ENCODE results near the gene GOPC.
"Not testable (repeated sequence)": the region's sequence is repeated elsewhere in the genome, so short reads cannot be mapped to it uniquely, and the experiment has no call there.

The GOPC gene
- total RNA-seq, result 71.9 to 73.3 reads per million in 2 experiments

DNA sequence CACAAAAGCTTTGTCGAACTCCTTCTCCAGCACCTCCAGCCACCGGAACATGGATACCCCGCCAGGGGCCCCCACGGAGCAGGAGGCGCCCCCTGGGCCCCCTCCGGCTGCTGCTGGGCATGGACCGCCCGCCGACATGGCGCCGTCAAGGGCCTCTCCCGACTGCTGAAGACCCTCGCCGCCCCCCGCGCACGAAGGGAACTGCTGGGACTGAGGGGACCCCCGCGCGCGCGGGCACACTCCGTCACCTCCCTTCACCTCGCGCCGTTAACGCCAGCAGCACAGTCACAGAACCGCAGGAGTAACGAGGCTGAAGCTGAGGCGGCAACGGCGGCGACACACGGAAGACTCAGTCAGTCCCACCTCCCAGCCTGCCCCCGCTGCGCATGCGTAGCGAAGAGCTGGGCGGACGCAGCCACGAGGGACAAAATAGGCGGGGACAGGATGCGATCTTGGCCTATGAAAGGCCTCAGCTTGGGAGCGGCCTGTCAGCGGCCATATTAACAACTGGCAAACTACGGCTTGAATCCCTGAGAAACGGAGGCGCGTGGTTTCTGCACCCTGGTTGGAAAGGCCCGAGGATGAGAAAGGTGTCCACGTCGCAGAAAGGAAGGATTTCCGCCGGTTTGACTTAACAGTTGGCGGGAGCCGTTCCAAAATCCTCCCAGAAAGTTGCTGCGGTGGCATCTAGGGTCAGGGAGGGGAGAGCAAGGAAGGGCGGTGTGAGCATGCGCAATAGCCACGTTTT is at the start of gene GOPC:
TSS of gene GOPC (minus strand) at position 361 of the 748 bp plus-strand sequence. CDS start at position 138, 223 bp downstream.
- peak; percentile 92 for DNase-seq (ENCODE audit: low read depth)

DNA sequence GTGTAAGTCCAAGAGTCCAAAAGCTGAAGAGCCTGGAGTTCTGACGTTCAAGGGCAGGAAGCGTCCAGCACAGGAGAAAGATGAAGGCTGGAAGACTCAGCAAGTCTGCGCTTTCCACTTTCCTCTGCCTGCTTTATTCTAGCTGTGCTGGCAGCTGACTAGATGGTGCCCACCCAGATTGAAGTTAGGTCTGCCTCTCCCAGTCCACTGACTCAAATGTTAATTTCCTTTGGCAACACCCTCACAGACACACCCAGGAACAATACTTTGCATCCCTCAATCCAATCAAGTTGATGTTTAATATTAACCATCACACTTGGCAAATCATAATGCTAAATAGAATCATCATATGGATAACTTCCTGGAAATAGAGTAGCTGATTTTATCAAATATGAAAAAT is 49.7 kb upstream of the GOPC start:
- not testable (repeated sequence) for DNase-seq (ENCODE audit: low read depth)

DNA sequence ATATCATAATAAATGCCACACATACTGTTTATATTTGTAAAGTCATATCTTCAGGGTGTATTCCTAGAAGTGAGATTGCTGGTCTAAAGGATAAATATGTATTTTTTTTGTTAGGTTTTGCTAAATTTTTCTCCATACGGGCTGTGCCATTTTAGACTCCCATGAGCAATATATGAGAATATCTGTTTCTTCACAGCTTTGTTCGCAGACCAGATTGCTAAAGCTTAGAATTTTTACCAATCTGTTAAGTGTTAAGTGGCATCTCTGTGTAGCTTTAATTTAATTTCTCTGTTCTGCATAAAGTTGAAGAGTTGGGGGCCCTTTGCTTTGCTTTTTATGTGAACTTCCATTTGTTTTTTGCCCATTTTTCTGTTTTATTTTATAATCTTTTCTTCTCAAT is 40.7 kb upstream of the GOPC start:
- no peak for DNase-seq (ENCODE audit: low read depth)

DNA sequence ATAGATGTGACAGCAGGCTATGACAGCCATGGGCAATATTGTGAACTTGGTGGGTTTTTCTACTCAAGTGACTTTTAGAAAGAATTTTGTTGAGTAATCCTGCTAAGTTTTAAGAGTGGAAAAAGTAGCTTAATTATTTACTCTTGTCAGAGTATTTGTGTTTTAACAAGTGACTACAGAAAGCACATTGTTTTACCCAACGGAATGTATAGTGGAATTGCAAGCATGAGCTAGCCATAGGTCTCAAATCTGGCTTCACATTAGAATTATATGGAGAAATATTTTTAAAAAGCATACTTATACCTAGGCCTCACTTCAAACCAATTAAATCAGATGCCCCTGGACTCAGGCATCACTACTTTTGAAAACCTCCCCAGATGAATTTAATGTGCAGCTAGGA is 35.5 kb upstream of the GOPC start:
- DNase-seq (ENCODE audit: low read depth), result no peak

DNA sequence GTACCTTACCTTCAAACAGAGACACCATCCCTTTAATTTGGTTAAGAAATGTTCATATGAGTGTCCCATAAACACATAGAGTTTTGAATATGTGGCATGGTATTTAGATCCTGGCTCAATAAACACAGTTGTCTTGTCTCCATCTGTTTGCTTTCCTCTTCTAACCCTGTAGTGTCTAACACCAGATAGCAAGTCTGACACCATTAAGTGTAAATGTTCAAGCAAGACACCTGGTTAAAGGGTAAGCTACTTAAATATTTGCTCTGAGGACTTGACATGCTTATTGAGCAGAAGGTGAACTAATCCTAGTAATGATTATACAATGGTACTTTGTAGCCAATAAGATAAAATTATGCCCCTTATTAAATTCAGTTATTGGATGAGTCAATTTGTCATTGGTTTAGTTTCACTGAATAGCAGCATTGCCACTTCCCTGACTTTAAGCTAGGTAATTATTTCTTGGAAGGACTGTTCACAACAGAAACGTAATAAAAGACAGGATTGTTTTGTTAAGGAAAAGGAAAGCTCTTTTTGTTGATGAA is 26.9 kb upstream of the GOPC start:
- DNase-seq (ENCODE audit: low read depth), result no peak

DNA sequence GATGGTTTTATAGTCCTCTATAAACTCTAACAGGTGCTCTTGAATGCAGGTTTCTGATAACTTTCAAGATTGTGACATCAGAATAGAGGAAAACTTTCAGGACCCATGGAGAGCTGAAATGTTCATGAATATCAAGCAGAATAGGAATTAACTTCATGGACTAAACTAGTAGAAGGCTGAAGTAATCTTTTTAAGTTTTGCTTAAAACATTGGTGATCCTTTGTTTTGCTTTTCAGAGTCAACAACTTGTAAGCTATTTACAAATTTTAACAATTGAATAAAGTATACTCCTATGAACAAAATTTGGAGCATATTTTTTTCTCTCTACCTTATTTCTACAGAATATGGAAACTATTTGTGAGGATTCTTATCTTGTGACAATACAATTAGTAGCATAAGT is 25.2 kb upstream of the GOPC start:
- no peak for DNase-seq (ENCODE audit: low read depth)

DNA sequence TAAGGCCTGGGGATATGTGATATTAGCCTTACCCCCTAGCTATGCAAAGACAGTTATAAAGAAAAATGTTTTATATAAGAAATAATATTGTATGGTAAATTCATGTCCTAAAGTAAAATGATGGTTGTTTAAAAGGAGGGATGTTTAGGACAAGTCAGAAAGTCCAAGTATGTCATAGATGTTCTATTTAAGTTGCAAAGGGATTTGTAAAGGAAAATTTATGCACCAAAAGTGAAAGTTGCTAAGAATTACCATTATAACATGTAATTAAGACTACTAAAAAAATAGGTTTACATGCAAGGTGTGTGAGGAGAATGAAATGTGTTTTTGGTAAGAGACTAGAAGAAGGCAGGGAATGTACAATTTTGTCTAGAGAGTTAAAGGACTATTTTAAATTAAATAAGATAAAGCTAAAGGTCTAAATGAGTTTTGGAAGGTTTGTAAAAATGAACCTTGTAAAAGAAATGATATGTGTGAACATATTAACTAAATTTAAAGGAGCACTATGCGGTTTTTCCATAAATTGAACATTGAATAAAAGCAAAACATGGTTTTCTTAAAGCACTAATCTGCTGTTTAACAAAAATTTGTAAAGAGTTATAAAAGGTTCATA is 22.7 kb upstream of the GOPC start:
- no peak for DNase-seq (ENCODE audit: low read depth)

DNA sequence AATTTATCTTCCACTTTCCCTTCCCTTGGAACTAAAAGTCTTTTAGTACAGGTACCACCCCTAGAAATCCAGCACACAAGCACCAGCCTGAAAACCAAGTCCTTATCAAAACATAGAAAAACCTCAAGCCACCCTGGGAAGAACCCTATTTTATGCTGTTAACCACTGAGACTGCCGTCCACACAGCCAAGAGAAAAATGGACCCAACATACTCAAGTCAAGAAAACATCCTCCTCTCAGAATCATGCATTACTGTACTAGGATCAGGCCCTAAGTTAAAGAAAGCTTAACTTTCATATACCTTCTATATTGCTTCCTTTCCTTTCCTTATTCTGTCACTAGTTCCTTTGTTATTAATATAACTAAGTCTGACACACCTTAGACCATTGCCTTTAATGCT is 16.9 kb upstream of the GOPC start:
- DNase-seq (ENCODE audit: low read depth), result no peak

DNA sequence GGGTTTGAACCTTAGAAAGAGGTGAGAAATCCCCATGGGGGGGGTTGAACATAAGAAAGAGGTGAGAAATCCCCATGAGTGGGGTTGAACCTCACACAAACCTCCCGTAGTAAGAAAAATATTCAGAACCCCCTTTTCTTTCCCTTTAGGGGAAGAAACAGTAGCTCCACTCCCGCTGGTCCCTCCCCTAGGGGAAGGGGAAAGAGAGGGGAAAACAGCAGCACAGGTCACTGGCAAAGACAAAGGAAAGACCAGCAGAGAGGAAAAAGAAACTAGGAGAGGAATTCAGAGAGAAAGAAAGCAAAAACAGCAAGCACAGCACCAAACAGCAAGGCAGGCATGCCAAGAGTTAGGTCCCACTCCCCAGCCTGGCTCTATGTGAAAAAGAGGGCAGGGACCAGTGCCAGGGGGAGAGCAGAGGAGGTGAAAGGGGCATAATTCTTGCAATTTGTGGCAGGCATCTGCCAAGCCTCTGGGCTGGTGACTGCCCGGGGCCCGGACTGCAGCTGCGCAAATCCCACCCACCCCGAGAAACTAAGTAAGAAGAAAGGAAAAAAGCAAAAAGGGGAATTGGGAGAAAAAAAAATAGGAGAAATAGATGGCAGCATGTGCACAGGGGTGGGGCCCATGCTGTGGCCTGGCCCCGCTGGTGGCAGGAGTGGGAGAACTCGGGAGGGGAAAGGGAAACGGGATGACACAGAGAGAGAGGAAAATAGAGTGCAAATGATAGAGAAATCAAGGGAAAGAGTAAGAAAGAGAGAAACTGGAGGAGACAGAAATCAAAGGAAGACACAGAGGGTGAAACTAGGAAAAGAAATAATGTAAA is 15.1 kb upstream of the GOPC start:
- DNase-seq (ENCODE audit: low read depth), result no peak

DNA sequence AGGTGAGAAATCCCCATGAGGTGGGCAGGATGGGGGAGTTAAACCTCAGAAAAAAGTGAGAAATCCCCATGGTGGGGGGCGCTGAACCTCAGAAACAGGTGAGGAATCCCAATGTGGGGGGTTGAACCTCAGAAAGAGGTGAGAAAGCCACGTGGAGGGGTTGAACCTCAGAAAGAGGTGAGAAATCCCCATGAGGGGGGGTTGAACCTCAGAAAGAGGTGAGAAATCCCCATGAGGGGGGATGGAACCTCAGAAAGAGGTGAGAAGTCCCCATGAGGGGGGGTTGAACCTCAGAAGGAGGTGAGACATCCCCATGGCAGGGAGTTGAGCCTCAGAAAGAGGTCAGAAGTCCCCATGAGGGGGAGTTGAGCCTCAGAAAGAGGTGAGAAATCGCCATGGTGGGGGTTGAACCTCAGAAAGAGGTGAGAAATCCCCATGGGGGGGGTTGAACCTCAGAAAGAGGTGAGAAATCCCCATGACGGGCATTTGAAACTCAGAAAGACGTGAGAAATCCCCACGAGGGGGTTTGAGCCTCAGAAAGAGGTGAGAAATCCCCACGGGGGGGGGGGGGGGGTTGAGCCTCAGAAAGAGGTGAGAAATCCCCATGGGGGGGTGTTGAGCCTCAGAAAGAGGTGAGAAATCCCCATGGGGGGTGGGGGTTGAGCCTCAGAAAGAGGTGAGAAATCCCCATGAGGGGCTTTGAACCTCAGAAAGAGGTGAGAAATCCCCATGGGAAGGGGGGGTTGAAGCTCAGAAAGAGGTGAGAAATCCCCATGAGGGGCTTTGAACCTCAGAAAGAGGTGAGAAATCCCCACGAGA is 14.3 kb upstream of the GOPC start:
- no peak for DNase-seq (ENCODE audit: low read depth)

DNA sequence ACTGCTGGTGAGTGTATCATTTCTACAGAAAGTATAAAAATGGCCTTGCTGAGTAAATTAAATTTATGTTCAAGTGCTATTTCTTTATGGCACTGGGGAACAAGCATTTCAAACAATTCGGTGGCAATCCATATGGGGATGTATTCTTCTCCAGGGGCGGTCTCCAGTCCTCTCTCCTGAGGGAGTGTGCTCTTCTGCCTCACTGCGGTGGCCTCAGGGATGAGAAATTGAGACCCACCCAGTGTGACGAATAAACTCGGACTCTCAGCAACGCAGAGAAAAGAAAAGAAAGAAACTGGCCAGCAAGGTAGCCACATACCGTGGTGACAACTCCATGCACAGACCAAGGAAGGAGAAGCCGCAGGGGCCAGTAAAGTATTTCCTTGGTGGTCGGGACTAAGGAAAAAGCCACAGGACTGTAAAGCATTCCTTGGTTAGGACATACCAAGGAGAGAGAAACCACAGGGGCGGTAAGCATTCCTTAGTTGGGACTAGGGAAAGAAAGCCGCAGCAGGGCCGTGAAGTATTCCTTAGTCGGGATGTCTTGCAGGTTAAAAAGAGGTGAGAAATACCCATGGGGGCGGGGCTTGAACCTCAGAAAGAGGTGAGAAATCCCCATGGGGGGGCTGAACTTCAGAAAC is 13.6 kb upstream of the GOPC start:
- DNase-seq (ENCODE audit: low read depth), result no peak

DNA sequence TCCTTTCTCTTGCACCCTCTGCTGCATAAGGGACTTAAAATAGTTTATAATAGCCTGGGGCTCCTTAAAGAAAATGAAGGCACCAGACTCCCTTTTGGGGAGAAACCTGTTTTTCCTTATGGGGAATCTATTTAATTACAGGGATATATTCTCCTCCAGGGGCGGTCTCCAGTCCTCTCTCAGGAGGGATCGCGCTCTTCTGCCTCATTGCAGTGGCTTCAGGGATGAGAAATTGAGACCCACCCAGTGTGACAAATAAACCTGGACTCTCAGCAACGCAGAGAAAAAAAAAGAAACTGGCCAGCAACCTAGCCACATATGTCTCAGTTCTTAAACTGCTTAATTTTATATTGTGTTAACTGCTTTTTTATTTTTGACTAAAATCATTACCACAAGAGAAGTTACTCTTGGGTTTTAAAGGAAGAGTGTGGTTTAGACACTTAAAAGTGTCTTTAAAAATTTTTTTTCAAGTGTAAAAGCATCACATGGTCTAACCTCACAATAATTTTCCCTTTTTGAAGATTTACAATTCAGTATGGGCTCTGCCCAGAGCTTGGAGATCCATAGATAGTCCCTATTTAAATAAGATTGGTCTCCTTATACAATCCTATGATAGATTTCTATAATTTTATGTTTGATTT is 11.7 kb upstream of the GOPC start:
- DNase-seq (ENCODE audit: low read depth), result no peak

DNA sequence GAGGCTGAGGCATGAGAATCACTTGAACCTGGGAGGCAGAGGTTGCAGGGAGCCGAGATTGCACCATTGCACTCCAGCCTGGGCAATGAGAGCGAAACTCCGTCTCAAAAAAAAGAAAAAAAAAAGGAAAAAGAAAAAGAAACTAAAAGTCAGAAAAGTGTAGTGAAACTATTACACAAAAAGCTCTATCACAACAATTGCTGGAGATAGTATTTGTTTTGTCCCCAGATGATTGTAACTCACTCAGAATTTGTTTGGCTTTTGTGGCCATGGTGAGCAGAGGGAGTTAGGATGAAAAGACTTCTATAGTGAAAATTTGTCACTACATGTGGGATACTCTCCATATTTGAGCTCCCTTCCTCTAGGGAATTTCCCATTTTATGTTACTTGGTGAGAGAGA is 5.2 kb upstream of the GOPC start:
- DNase-seq (ENCODE audit: low read depth), result no peak

DNA sequence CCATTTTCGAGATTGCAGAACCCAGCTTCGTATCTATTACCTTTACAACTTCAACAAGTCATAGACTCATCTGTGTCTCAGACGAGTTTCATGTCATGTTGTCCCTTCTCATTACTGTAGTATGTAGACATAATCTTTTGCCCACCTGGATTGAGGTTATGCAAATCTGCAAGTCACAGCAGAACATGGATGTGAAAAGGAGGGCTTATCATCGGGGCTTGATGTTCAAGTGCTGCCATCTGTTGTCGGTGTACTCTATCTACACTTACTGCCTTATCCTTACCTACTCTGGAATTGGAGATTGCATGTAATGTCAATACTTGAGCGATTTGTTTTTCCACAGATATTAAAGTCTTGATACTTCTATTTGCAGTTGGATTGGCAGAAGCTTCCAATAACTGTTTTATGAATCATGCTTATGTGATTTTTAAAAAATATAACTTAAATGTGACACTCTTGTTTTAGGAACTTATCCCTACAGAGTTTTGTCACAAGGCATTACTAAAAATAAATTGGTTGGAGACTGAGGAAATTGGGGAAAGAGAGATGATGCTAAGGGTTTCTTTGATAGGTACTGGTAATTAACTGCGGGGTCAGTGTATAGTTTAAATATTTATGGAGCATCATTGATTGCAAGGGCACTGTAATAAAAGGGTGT is 3.0 kb upstream of the GOPC start:
- DNase-seq (ENCODE audit: low read depth), result peak; percentile 25

DNA sequence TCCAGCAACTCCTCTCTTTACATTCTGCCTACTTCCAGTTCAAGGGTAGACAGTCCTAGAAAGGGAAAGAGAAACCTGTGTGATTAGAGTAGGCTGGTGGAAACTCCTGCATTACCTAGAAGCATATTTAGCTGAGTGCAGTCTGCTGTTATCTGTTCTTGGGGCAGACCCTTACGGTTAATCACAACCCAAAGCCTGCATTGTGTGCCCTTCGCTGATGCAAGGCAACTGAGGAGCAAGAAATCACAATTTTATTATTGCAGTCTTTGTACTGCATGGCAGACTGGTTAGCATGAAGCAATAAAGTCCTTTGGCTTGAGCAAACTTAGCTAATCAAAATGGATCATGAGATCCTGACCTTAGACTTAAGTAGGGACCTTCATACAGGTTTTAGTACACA is 1.5 kb upstream of the GOPC start:
- no peak for DNase-seq (ENCODE audit: low read depth)

DNA sequence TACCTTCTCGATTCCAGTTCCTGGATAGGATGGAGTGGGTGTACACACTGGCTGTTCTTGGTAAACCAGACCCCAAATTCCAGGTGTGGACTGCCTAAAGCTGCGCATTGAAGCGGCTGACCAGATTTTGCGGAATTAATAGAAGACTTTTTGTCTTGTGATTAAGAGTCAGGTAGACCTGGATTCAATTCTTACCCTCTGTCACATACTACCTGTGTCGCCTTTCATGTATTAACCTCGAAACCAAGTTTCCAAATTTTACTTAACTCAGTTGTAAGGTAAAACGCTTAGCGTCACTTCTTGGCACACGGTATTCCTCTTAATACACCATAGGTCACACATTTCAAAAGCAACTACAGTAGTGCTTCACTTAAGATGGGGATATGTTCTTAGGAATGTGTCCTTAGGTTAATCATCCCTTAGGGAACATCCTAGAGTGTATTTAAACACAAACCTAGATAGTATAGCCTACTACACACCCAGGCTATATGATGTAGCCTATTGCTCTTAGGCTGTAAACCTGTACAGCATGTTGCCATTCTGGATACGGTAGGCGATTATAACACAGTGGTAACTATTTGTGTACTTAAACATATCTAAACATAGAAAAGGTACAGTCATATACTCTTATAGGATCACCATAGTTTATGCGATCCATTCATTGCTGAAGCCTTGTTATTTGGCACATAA is 733 bp upstream of the GOPC start:
- no peak for DNase-seq (ENCODE audit: low read depth)

DNA sequence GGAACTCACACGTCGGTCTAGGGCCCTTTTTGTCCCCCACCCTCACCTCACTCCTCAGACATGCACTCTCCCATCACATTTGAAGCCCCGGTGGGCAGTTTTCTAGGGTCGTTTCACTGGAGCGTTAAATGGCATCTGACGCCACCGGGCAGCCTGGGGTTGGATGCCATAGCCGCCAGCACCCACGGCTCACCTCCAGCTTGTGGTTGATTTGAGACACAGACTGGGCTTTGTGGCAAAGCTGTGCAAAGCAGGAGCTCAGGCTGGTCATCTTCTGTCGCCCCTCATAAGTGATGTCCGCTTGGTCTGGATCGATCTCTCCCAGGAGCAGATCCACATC is 530 bp downstream of the GOPC start:
- no peak for DNase-seq (ENCODE audit: low read depth)

DNA sequence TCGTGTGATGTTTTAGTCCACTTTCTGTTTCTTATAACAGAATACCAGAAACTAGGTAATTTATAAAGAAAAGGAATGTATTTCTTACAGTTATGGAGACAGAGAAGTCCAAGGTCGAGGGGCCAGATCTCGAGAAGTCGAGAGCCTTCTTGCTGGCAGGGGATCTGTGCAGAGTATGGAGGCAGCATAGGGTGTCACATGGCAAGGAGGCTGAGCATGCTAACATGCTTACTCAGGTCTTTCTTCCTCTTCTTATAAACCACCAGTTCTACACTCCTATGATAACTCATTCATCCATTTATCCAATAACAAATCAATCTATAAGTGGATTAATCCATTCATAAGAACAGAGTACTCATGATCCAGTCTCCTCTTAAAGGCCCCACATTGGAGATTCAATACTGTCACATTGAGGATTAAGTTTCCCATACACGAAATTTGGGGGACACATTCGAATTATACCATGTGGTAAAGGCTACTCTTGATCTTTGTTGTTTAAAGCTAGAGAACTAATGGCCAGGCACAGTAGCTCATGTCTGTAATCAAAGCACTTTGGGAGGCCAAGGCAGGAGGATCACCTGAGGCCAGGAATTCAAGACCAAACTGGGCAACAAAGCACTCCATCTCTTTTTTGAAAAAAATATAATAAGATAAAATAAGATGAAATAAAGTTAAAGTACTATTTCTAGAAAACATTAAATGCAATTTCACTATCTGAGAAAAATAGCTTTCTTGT is 2.1 kb downstream of the GOPC start:
- no peak for DNase-seq (ENCODE audit: low read depth)

DNA sequence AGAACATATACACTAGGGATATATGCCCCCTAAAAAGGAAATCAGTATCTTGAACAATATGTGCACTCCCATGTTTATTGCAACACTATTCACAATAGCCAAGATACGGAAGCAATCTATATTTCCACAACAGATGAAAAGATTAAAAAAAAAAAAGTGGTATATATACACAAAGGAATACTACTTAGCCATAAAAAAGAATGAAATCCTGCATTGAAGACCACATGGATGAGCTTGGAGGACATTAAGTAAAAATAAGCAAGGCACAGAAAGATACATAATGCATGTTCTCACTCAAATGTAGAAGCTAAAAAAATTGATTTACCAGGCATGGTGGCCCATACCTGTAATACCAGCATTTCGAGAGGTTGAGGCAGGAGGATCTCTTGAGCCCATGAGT is 4.6 kb downstream of the GOPC start:
- DNase-seq (ENCODE audit: low read depth), result no peak
